G401 (cell line): ENCODE data around the gene GABRA5. TPM values are rescaled to one million over a fixed set of nuclear protein-coding genes. Genes with fewer than 3 reads are reported as not detected.
"Not testable (repeated sequence)": the region's sequence is repeated elsewhere in the genome, so short reads cannot be mapped to it uniquely, and the experiment has no call there.

ENCODE experiments used
- DNase-seq: peaks from one replicate; pipeline ENCODE4 v3.0.0-alpha.2; 2015; ENCODE audit warnings: low spot score
- in situ Hi-C: cut with HindIII; loops from 2 replicates; pipeline ENCODE4 v1.10.0; 2016; ENCODE audit warnings: low sequenced_read_pairs, mixed read lengths
- total RNA-seq: library from RNA; depleted of rRNA; stranded (reverse); fragments of >200 nt; shearing (Covaris generic); gene quantifications from 2 replicates; pipeline ENCODE4 v1.2.3, GENCODE V29; 2014

GABRA5 gene
- total RNA-seq, 1 experiment from 2014 or later = 239 TPM

DNA sequence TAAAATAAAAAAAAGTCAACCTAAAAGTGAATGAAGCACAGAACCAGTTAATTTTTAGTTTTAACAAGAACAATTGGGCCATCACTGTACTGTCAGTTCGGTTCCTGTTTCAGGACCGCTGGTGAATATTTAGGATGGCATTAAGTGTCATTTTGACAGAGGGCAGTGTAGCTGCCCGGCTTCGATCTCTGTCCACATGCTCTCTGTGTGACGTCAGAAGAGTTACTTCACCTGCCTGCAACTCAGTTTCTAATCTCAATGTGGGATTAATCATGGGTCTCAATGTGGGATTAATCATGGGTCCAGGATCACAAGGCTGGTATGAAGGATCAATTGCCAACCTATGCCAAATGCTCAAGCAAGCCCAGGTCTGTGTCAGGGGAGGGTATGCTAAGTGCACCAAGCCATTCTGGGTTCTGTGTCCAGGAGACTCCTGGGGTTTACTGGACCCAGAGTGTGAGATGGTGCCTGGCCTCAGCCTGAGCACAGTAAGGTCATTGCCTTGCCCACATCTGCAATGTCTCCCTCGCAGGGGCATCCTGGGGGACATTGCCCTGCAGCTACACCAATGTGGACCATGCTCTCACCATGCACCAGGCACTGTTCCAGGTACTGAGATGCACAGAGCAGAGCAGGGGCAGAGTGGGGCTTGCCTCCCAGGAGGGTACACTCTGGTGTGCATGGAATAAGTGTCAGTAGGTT lies 8.1 kb downstream of the GABRA5 start:
- in situ Hi-C loops = no loop called here
- DNase-seq = no peak

GRCh38 chr15:26875476-26875850 lies 8.6 kb downstream of the GABRA5 start:
- DNase-seq = no peak
- in situ Hi-C loops = no loop called here

DNA sequence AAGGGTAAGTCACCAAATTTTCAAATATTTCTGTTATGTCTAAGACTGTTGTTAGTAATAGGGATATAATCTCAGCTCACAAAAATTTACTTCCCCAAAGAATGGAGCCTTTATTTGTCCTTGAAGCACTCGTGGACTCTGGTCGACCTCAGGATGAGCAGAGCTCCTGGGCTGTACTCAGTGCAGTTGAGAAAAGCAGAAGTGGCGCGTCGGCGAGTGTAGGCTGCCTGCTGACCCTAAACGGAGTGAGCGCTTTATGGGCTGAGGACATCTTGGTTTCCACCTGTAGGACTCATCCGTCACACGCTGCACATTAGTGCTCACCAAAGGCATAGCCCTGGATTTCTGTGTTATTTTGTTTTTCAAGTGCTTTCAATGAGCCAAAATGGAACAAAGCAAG lies 11.0 kb downstream of the GABRA5 start:
- in situ Hi-C loops = no loop called here
- no peak for DNase-seq

DNA sequence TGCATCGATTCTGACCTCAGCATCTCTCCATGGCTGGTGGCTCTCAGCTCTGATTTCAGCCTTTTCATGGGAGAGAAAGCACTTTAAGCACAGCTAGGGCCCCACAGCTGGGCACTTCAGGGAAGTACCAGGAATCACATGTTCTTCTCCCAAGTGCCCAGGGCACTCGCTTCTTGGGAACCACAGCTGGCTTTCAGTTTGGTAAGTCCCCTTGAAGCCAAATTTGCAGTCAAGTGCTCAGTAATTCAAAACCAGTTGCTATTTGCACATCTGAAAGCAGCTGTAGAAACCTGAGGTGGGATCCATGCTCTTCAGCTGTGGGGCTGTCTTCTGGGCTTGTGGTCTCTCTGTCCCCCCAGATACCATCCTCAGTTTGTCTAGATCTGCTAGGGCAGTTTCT lies 12.8 kb downstream of the GABRA5 start:
- no peak for DNase-seq
- in situ Hi-C loops = no loop called here

GRCh38 chr15:26882112-26882511 lies 15.2 kb downstream of the GABRA5 start:
- DNase-seq = no peak
- in situ Hi-C loops = no loop called here

- DNase-seq = no peak
- in situ Hi-C loops = no loop called here
These were observed 15.9 kb downstream of the GABRA5 start for GRCh38 chr15:26882616-26883365.

GRCh38 chr15:26883466-26883865 lies 16.6 kb downstream of the GABRA5 start:
- in situ Hi-C loops = no loop called here
- DNase-seq = no peak

- in situ Hi-C loops = no loop called here
- DNase-seq = no peak
These were observed 19.7 kb downstream of the GABRA5 start for GRCh38 chr15:26886566-26886965.

DNA sequence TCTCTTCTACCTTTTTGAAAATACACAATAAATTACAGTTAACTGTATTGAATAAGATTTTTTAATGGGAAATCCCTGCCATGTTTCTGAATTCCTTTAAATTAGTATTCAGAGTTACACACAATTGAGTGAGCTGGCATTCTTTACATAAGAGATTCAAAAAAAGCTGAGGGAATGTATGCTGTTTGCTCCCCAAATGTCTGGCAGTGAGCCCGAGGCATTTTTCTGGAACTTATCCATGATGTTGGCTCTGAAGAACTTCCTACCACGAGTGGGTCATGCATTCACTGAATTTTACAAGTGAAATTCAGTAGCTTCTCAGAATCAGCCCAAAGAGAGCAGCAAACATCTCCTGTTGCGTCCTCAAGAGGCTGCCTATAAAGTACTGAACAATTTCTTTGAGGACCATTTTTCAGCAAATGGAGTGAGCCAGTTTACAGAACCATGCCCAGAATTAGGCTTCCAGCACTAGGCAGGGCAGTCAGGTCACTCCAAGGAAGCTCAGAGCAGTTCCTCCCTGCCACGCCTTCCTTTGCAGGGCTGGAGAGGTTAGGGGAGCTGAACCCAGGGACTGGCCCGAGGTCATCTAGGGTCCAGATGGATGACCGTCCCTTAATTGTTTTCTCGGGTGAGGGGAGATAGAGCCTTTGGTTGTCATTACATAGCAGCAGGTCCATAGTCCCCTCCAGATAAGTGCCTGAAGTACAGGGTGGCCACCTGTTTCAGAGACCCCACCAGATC lies 21.2 kb downstream of the GABRA5 start:
- in situ Hi-C loops = no loop called here
- DNase-seq = no peak

DNA sequence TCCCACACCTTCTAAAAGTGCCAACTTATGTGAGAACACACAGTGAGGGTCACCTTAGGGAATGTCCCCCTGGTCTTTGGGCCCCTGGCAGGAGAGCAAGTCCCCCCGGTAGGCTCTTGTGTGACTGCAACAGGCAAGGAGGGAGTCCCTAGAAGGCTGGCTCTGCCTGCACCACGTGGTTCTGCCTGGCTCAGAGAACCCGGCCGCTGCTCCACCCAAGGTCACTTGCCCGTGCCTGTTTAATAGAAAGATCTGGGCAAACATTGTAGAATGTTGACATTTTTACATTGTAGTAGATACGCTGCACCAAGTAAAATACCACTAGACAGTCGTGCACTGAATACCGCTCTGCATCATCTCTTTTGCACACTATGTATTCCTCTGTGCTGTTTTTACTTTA lies 21.9 kb downstream of the GABRA5 start:
- DNase-seq = no peak
- in situ Hi-C loops = no loop called here

- DNase-seq = peak; percentile 82
- in situ Hi-C loops = no loop called here
These were observed 22.5 kb downstream of the GABRA5 start for GRCh38 chr15:26889298-26889898.

GRCh38 chr15:26890451-26890850 lies 23.6 kb downstream of the GABRA5 start:
- no peak for DNase-seq
- in situ Hi-C loops = no loop called here

DNA sequence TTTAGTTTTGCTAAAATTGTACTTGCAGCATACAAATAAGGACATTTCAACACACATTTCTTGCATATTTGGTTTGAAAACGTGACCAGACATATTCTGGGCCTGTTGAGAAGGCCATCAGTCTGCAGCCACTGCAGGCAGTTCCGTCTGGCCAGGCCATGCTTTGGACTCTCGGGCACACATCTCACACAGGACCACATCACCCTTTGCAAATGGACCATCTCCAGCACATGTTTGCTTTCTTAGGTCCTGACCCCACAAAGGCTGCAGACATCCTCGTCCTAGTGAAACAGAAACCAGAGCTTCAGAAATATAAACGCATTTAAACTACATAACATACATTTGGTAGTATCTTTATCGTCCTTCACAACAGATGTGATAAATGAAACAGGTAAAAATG lies 24.1 kb downstream of the GABRA5 start:
- DNase-seq = no peak
- in situ Hi-C loops = no loop called here

DNA sequence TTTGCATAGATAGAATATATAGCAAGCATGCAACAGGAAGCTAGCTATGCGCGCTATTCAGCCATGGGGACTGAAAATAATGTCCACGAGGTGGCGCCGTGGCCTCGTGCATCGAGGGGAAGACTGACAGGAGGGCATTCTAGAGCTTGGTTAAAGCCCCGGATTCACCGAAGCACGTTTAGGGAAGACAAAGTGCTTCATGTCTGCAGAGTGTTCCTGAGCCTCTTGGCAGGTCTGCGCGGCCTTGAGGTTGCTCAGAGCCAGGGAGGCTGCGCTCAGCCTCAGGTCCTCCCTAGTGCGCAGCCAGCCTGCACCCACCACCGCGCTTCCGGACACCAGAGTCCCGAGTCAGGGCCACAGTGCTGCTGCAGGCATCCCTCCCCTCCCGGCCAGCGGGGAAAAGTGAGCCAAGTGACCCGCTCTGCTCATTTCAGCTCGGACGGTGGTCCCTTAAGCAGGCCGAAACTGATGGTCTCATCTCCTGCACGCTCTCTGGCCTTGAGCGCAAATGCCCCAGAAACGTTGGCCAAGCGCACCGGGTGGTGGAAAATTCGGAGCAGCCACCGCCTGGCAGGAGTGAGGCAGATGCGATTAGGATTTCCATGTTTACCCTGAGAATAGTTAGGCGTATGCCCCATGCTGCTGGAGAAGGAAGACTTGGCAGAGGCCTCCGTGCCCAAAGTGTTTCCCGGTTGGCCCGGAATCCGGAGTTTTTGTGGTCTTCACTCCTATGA lies 24.8 kb downstream of the GABRA5 start:
- DNase-seq = peak; percentile 80
- in situ Hi-C loops = no loop called here

DNA sequence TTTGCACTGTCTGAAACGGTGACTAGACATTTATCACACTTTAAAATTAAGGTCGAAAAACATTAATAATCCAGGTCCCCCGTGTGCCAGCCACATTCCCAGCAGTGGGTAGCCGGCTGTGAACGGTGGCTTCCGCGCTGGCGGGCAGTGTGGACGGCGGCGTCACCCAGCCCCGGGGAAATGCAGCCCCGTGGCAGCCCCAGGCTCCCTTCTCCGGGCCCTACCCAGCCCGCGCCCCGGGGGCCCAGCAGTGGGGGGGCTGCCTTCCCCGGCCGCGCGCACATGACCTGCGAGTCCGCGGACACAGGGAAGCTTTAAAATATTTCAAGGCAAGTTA lies 25.3 kb downstream of the GABRA5 start:
- in situ Hi-C loops = no loop called here
- no peak for DNase-seq

- in situ Hi-C loops = no loop called here
- no peak for DNase-seq
These were observed 25.8 kb downstream of the GABRA5 start for GRCh38 chr15:26892678-26893077.

DNA sequence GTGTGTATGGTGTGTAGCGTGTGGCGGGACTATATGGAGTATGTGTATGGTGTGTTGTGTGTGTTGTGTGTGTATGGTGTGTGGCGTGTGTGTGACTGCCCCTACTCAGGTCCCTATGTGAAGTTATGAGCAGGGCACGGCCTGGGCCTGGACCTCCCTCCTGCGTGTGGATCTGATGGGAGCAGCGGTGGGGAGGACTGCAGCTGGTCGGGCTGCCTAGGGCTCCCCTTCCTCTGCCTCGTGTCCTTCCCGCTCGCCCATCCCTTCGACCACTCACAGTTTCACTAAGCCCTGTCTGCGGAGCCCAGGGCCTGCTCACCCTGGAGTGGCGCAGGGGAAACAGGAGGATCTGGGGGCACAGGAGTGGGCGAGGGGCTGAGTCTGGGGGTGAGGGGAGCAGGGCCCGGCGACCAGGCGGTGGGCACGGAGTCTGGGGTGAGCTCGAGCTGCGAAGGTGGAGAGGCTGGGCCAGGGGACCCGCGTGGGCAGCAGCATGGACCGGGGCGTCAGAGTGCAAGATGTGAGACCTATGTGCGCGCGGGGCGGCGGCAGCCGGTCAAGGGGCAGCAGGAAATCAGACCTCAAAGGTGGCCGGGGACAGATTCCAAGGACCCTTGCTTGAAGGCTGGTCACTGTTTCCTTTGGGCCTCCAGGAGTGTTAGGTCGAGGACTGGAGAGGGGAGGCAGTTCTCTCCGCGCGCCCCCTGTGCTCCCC lies 26.6 kb downstream of the GABRA5 start:
- DNase-seq = no peak
- in situ Hi-C loops = no loop called here

GRCh38 chr15:26894181-26894580 lies 27.3 kb downstream of the GABRA5 start:
- no peak for DNase-seq
- in situ Hi-C loops = no loop called here

DNA sequence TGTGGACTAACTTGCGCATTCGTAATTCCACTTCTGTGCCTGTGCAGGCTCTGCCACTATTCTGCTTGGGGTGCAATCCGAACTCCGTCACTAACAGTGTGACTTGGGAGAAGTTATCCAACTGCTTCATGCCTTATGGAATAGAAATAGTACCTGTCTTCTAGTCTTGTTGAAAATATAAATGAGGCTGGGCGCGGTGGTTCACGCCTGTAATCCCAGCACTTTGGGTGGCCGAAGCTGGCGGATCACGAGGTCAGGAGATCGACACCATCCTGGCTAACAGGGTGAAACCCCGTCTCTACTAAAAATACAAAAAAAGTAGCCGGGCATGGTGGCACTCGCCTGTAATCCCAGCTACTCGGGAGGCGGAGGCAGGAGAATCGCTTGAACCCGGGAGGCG lies 28.5 kb downstream of the GABRA5 start:
- in situ Hi-C loops, DNase-seq: not testable (repeated sequence)
